Measurements from ENCODE around the gene SLC39A12.

- TF ChIP-seq PATZ1 (CRISPR knock-in tag; IDR thresholded peaks at IDR 0.05; ENCODE audit: borderline replicate concordance) (no peak), ARNTL (CRISPR knock-in tag; IDR thresholded peaks at IDR 0.05; ENCODE audit: borderline replicate concordance, low read depth) (no peak), ZC3H10 (CRISPR knock-in tag; IDR thresholded peaks at IDR 0.05) (no peak)
Observed at GRCh38 chr10:17992266-17992665, 40.5 kb downstream of the SLC39A12 start.
